RCC 7860 (cell line): ENCODE results near the gene HIKESHI.
"Not testable (repeated sequence)": the region's sequence is repeated elsewhere in the genome, so short reads cannot be mapped to it uniquely, and the experiment has no call there.

ENCODE experiments used
- DNase-seq: peaks from one replicate; pipeline ENCODE4 v3.0.0-alpha.2; 2015; ENCODE audit warnings: low spot score
- FAIRE-seq: peaks from 2 replicates; lab custom pipeline; 2012; peaks lifted over from hg19 to GRCh38; lab: Jason Lieb, UNC

The HIKESHI gene, protein sequence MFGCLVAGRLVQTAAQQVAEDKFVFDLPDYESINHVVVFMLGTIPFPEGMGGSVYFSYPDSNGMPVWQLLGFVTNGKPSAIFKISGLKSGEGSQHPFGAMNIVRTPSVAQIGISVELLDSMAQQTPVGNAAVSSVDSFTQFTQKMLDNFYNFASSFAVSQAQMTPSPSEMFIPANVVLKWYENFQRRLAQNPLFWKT

DNA sequence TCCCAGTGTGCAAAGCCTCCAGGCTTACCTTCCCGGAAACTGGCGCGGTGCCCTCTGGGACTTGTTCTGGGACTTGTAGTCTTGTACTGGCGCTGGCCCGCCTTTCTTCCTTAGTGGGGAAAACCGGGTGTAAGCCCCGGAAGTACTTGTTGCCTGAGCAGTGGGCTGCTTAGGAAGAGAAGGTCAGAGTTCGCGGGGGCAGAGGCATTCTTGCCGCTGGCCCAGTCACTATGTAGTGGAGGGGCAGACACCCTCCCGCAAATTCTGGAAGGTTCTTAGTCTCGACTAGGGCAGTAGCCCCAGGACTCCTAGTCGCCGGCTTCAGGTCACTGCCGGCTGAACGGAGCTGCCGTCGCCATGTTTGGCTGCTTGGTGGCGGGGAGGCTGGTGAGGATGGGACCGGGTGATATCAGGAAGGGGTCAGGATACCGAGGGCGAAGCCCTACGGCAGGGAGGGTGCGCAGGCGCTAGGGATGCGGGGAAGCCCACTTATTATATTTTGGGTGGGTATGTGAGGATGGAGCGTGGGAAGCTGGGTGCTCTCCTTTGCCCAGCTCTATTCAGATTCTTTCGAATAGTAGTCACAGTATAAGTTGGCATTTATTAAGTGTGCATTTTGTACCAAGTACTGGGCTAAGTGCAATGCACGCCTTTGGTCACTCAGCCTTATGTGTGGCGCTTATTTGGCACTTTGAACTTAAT, at the start of gene HIKESHI:
Gene HIKESHI, plus strand, starts transcription at position 149 of the 702 bp plus-strand sequence. Its CDS starts 209 bp downstream, at position 358.
- peak; percentile 81 for FAIRE-seq
- peak; percentile 88 for DNase-seq

DNA sequence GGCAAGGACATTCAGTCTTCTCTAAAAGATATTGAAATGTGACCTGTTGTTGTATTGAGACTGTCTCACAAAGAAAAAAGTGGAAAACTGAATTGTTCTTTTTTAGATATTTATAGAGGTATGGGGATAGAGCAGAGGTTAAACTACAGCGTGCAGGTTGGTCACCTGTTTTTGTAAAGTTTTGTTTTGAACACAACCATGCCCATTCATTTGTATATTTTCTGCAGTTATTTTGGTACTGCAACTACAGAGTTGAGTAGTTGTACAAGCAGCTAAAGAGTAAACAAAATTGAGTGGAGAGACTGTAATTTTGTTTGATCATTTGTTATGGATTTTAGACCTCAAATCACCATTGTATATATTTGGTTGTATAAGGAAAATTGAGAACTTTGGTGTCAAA, 46.1 kb upstream of the HIKESHI start:
- FAIRE-seq = no peak
- no peak for DNase-seq

- FAIRE-seq (no peak), DNase-seq (no peak)
Observed at GRCh38 chr11:86256608-86257007, 45.4 kb upstream of the HIKESHI start.

DNA sequence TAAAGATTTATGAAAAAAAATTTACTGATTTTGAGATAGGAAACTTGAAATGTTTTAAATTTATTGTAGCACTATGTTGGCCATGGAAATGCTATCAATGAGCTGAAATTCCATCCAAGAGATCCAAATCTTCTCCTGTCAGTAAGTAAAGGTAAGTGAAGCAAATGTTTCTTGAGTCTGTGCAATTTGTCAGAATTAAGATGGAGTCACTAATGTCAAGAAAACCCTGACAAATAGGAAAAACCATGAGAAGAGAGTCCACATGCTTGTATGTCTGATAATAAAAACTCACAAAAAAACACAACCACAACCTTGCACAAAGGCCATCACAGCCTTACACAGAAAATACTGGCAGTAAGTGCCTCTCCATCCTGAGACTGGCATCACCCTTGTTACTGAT, 44.6 kb upstream of the HIKESHI start:
- no peak for FAIRE-seq

DNA sequence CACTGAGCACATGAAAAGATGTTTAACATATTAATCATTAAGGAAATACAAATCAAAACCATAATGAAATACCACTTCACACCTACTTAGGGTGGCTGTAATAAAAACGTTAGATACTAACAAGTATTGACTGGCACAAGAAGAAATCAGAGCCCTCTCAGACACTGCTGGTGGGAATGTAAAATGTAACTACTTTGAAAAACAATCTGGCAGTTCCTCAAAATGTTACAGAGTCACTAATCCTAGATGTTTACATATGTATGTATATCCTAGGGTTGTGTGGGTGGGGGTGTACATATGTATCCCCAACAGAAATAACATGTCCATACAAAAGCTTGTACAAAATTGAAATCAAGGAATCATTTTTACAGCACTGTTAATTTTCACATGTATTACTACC, 42.3 kb upstream of the HIKESHI start:
- FAIRE-seq (no peak), DNase-seq (no peak)

More for the DNA sequence above, 44.6 kb upstream of the HIKESHI start:
- no peak for DNase-seq

DNA sequence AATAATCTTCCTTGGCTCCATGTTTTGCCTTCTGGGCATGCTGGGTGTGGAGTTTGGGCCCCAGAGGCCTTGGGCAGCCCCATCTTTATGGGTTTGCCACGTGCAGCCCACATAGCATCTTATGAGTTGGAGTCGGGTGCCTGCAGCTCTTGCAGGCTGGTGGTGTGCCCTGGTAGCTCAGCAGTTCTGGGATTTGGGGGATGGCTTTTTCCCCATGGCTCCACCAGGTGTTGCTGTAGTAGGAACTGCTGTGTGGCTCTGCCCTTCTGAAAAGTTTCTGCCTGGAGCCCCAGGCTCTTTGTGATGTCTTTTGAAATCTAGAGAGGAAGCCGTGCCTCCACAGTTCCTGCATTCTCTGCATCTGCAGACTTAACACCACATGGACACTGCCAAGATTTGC, 40.7 kb upstream of the HIKESHI start:
- DNase-seq = no peak
- no peak for FAIRE-seq

- FAIRE-seq = no peak
- no peak for DNase-seq
Observed at GRCh38 chr11:86262387-86262786, 39.7 kb upstream of the HIKESHI start.

GRCh38 chr11:86264649-86265048, 37.4 kb upstream of the HIKESHI start:
- DNase-seq = no peak
- FAIRE-seq = no peak

DNA sequence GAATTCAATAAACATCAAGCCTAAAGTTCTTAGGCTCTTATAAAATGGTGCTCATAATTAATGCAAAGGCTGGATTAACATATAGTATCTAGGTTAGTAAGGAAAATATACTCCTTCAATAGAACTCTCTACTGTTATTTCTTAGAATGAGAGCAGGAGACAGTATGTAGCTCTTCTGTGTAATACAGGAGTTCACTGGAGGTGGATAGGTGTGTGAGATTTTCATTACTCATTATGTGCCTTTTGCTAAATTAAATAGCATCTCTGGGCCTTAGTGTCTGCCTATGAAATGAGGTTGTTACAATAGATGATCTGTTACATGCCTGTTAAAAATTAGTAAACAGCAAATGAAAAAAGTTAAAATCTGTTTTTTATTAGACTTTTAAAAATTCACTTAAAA, 36.8 kb upstream of the HIKESHI start:
- no peak for DNase-seq
- FAIRE-seq = no peak

GRCh38 chr11:86269645-86270044, 32.4 kb upstream of the HIKESHI start:
- FAIRE-seq (no peak), DNase-seq (no peak)

DNA sequence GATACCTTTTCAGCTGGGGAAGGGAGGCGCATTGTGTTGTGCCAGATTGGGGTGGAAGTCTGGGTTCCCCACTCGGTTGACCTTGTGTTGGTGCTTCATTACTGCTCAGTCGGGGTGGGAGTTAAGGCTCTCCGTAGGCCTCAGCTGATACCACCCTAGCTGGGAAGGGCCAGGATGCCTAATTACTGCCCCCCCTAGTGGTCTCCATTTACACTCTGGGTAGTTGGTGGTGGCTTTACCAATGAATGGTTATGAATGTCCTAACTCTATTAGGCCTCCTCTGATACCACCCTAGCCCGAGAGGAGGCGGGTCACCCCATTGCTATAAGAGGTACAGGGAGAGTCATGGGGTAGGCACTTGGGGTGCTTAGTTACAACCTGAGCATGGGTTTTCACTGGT, 27.5 kb upstream of the HIKESHI start:
- no peak for FAIRE-seq
- no peak for DNase-seq

- no peak for DNase-seq
- no peak for FAIRE-seq
Observed at GRCh38 chr11:86274999-86275398, 27.0 kb upstream of the HIKESHI start.

GRCh38 chr11:86275493-86276370, 26.3 kb upstream of the HIKESHI start:
- FAIRE-seq (no peak), DNase-seq (no peak)

- FAIRE-seq = no peak
- no peak for DNase-seq
Observed at GRCh38 chr11:86277741-86278140, 24.3 kb upstream of the HIKESHI start.

DNA sequence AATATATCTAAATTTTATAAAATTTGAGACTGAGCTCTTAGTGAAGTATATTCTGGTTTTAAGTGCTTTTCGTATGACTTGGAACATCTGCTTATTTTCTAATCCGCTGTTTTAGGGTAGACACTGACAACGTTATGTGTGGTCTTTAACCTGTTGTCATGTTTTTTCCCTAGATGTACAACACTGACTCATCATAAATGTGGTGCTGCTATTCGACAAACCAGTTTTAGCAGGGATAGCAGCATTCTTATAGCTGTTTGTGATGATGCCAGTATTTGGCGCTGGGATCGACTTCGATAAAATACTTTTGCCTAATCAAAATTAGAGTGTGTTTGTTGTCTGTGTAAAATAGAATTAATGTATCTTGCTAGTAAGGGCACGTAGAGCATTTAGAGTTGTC, 23.8 kb upstream of the HIKESHI start:
- FAIRE-seq (no peak), DNase-seq (no peak)

- no peak for FAIRE-seq
- no peak for DNase-seq
Observed at GRCh38 chr11:86279747-86280146, 22.3 kb upstream of the HIKESHI start.

DNA sequence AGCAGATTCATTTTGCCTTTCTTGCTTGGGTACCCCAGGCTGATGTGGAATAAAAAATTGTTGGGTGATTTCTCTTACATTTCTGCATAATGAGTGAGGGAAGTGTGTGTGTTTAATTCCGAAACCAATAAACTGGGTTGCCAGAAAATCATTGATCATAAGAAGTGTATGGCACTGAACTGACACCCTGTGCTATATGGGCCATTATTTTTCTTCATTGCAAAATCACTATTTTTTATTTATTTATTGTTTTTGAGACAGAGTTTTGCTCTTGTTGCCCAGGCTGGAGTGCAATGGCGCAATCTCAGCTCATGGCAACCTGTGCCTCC, 14.6 kb upstream of the HIKESHI start:
- DNase-seq (no peak), FAIRE-seq (no peak)

GRCh38 chr11:86288776-86289507, 13.1 kb upstream of the HIKESHI start:
- DNase-seq = no peak
- FAIRE-seq = no peak

DNA sequence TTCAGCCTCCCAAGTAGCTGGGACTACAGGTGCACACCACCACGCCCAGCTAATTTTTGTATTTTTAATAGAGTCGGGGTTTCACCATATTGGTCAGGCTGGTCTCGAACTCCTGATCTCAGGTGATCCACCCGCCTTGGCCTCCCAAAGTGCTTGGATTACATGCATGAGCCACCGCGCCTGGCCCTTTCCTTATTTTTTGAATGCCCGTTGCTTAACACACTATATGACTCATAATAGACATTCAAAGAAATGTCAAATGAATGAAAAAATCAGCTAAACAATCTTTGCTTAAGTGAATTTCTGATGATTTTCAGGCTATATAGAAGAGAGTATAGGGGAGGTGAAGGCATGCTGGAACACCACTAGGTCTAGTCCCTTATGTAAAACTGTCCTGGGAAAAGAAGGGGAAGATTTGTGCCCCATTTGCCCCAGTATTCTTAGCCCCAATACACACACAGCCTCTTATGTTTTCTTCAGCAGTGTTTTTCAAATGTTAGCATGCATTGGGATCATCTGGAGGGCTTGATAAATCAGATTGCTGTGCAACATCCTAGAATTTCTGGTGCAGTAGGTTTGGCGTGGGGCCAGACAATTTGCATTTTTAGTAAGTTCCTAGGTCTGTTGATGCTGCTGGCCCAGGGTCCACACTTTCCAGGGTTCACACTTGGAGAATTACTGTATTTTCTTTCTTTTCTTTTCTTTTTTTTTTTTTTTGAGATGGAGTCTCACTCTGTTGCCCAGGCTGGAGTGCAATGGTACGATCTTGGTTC, 12.3 kb upstream of the HIKESHI start:
- not testable (repeated sequence) for FAIRE-seq, DNase-seq

GRCh38 chr11:86291466-86292262, 10.4 kb upstream of the HIKESHI start:
- DNase-seq (peak; percentile 26), FAIRE-seq (no peak)
